IPS-18c (cell line): ENCODE results near the gene CACNA2D3.
"Not testable (repeated sequence)": the region's sequence is repeated elsewhere in the genome, so short reads cannot be mapped to it uniquely, and the experiment has no call there.

ENCODE experiments used
- H3K4me3 ChIP-seq: 2 replicates; pipeline ENCODE4 v1.7.0; 2013; ENCODE audit warnings: low read depth, mild to moderate bottlenecking, low read length, moderate library complexity; ENCODE audit not compliant: insufficient read depth
- H3K9me3 ChIP-seq: one replicate; pipeline ENCODE4 v1.6.1; 2013; ENCODE audit warnings: mild to moderate bottlenecking, low read length, moderate library complexity; ENCODE audit not compliant: control insufficient read depth, insufficient read depth

Gene CACNA2D3

GRCh38 chr3:54639790-54640372 is 517.5 kb downstream of the CACNA2D3 start:
- not testable (repeated sequence) for H3K9me3 ChIP-seq, H3K4me3 ChIP-seq

- Histone ChIP-seq H3K4me3 (no peak overlapping the region; the same call in 1 of the 2 replicates), H3K9me3 (no peaks in the 10 kb centered on the region)
Measured at GRCh38 chr3:54641226-54642014, 519.1 kb downstream of the CACNA2D3 start.

- no peak overlapping the region for H3K4me3 ChIP-seq
- no peaks in the 10 kb centered on the region for H3K9me3 ChIP-seq
Measured at GRCh38 chr3:54642147-54642546, 519.8 kb downstream of the CACNA2D3 start.

GRCh38 chr3:54647721-54648120 is 525.4 kb downstream of the CACNA2D3 start:
- no peak overlapping the region for H3K4me3 ChIP-seq
- H3K9me3 ChIP-seq: no peaks in the 10 kb centered on the region

- Histone ChIP-seq H3K4me3 (no peak overlapping the region), H3K9me3 (no peaks in the 10 kb centered on the region)
Measured at GRCh38 chr3:54649551-54649950, 527.2 kb downstream of the CACNA2D3 start.

GRCh38 chr3:54653456-54654195 is 531.3 kb downstream of the CACNA2D3 start:
- H3K4me3 ChIP-seq: no peak overlapping the region
- H3K9me3 ChIP-seq: no peaks in the 10 kb centered on the region

GRCh38 chr3:54654776-54655175 is 532.4 kb downstream of the CACNA2D3 start:
- H3K9me3 ChIP-seq: no peaks in the 10 kb centered on the region
- H3K4me3 ChIP-seq: no peak overlapping the region

GRCh38 chr3:54659347-54659746 is 537.0 kb downstream of the CACNA2D3 start:
- H3K4me3 ChIP-seq: no peak overlapping the region

GRCh38 chr3:54660714-54661132 is 538.4 kb downstream of the CACNA2D3 start:
- H3K4me3 ChIP-seq: no peak overlapping the region
- H3K9me3 ChIP-seq: no peaks in the 10 kb centered on the region

More at GRCh38 chr3:54659347-54659746, 537.0 kb downstream of the CACNA2D3 start:
- no peaks in the 10 kb centered on the region for H3K9me3 ChIP-seq

GRCh38 chr3:54661151-54661550 is 538.8 kb downstream of the CACNA2D3 start:
- Histone ChIP-seq H3K4me3 (no peak overlapping the region), H3K9me3 (no peaks in the 10 kb centered on the region)

- Histone ChIP-seq H3K9me3 (no peaks in the 10 kb centered on the region), H3K4me3 (no peak overlapping the region)
Measured at GRCh38 chr3:54663501-54664011, 541.2 kb downstream of the CACNA2D3 start.

- no peak overlapping the region for H3K4me3 ChIP-seq
- no peaks in the 10 kb centered on the region for H3K9me3 ChIP-seq
Measured at GRCh38 chr3:54665016-54665600, 542.8 kb downstream of the CACNA2D3 start.

- no peaks in the 10 kb centered on the region for H3K9me3 ChIP-seq
- H3K4me3 ChIP-seq: no peak overlapping the region
Measured at GRCh38 chr3:54668236-54668635, 545.9 kb downstream of the CACNA2D3 start.

GRCh38 chr3:54670201-54671000 is 548.0 kb downstream of the CACNA2D3 start:
- H3K9me3 ChIP-seq: no peaks in the 10 kb centered on the region
- no peak overlapping the region for H3K4me3 ChIP-seq

- no peak overlapping the region for H3K4me3 ChIP-seq
- no peaks in the 10 kb centered on the region for H3K9me3 ChIP-seq
Measured at GRCh38 chr3:54671511-54671910, 549.2 kb downstream of the CACNA2D3 start.

- H3K4me3 ChIP-seq: no peak overlapping the region
- H3K9me3 ChIP-seq: no peaks in the 10 kb centered on the region
Measured at GRCh38 chr3:54676087-54676486, 553.7 kb downstream of the CACNA2D3 start.

GRCh38 chr3:54681706-54682105 is 559.4 kb downstream of the CACNA2D3 start:
- no peak overlapping the region for H3K4me3 ChIP-seq
- H3K9me3 ChIP-seq: no peaks in the 10 kb centered on the region
